H1 (cell line): ENCODE measurements around the gene PPFIA2.

Experiments used
- BACH1 ChIP-seq: IDR thresholded peaks from 2 replicates; pipeline ENCODE4 v1.6.1; 2012; ENCODE audit warnings: low read length, improper control_type of control experiment
- KDM4A ChIP-seq: IDR thresholded peaks from one replicate; pipeline ENCODE4 v1.7.1; 2012; ENCODE audit warnings: low read depth, mild to moderate bottlenecking, moderate library complexity, low read length, inconsistent platforms; ENCODE audit not compliant: severe bottlenecking
- SP2 ChIP-seq: IDR thresholded peaks from 2 replicates; pipeline ENCODE4 v1.6.1; 2012; ENCODE audit warnings: mild to moderate bottlenecking, low read length, inconsistent platforms
- SUZ12 ChIP-seq: fragments of 200-600 bp; sonication (generic); IDR thresholded peaks from 2 replicates; pipeline ENCODE4 v1.6.1; 2012; ENCODE audit warnings: mild to moderate bottlenecking, inconsistent platforms, low read length, moderate library complexity, mixed read lengths
- TAF1 ChIP-seq: IDR thresholded peaks from 2 replicates; pipeline ENCODE4 v1.6.1; 2011; ENCODE audit warnings: mild to moderate bottlenecking, low read depth, low read length
- TF ChIP-seq, protein P1 (sequence below), 3 experiments: IDR thresholded peaks; 1 replicate in 2 of 3; 2 replicates in 1 of 3; pipeline versions ENCODE4 v1.5.1 to v1.6.1; 2011; ENCODE audit warnings: low read length in 3 of 3, mild to moderate bottlenecking in 3 of 3, inconsistent platforms in 2 of 3, low read depth in 1 of 3, moderate library complexity in 1 of 3; ENCODE audit not compliant: insufficient read depth in 1 of 3; ENCODE audit errors: control extremely low read depth in 1 of 3
- TF ChIP-seq, protein P2 (sequence below): IDR thresholded peaks from 2 replicates; pipeline ENCODE4 v1.6.1; 2012; ENCODE audit warnings: inconsistent platforms

DNA sequence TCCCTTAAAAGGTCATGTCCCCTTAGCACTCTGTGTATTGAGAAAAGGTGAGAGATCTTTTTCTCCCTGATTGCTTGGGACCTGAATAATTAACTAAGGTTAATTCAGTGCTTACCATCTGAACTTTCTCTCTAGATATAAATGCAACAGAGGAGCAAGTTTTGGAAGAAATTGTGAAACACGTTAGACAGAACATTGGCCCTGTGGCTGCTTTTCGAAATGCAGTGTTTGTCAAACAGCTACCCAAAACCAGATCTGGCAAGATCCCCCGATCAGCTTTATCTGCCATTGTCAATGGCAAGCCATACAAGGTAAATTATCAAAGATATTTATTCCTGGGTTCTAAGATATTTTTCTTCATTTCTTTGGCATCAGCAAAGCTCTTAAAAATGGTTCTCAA, 505.8 kb downstream of the PPFIA2 start:
- TF ChIP-seq SUZ12 (no peak), TAF1 (no peak), BACH1 (no peak), SP2 (no peak), KDM4A (no peak)
- TF ChIP-seq, protein P1, sequence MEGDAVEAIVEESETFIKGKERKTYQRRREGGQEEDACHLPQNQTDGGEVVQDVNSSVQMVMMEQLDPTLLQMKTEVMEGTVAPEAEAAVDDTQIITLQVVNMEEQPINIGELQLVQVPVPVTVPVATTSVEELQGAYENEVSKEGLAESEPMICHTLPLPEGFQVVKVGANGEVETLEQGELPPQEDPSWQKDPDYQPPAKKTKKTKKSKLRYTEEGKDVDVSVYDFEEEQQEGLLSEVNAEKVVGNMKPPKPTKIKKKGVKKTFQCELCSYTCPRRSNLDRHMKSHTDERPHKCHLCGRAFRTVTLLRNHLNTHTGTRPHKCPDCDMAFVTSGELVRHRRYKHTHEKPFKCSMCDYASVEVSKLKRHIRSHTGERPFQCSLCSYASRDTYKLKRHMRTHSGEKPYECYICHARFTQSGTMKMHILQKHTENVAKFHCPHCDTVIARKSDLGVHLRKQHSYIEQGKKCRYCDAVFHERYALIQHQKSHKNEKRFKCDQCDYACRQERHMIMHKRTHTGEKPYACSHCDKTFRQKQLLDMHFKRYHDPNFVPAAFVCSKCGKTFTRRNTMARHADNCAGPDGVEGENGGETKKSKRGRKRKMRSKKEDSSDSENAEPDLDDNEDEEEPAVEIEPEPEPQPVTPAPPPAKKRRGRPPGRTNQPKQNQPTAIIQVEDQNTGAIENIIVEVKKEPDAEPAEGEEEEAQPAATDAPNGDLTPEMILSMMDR (IDR thresholded peaks at IDR 0.05; ENCODE audit: control extremely low read depth in 1 of 3, insufficient read depth in 1 of 3, low read depth in 1 of 3, low read length in 3 of 3) = no peak
- TF ChIP-seq, protein P2, sequence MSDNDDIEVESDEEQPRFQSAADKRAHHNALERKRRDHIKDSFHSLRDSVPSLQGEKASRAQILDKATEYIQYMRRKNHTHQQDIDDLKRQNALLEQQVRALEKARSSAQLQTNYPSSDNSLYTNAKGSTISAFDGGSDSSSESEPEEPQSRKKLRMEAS = no peak
